SU-DHL-6 (cell line): ENCODE data around the gene POLH.

Experiments
- H2AFZ ChIP-seq: fragments of 200-600 bp; sonication (generic); 2 replicates; pipeline ENCODE4 v1.6.1; 2014; ENCODE audit warnings: low read depth, mild to moderate bottlenecking, moderate library complexity, mixed read lengths, antibody characterized with exemption, low read length; ENCODE audit not compliant: severe bottlenecking
- H3F3A ChIP-seq: fragments of 200-600 bp; shearing (Covaris generic); 2 replicates; pipeline ENCODE4 v1.6.0; 2016; ENCODE audit warnings: antibody characterized with exemption, mild to moderate bottlenecking; ENCODE audit not compliant: insufficient read depth
- H3K27ac ChIP-seq: fragments of 200-600 bp; sonication (generic); 2 replicates; pipeline ENCODE4 v1.5.1; 2016; ENCODE audit warnings: low read depth, mild to moderate bottlenecking, low read length, moderate library complexity, mixed read lengths
- H3K27me3 ChIP-seq: fragments of 200-600 bp; sonication (generic), shearing (Covaris generic); 2 replicates; pipeline ENCODE4 v1.6.0; 2014; ENCODE audit warnings: mild to moderate bottlenecking, low read length
- H3K36me3 ChIP-seq: fragments of 200-600 bp; sonication (generic); 2 replicates; pipeline ENCODE4 v1.6.1; 2014; ENCODE audit warnings: mild to moderate bottlenecking, low read length, mixed read lengths
- H3K4me2 ChIP-seq: fragments of 300-600, 200-600 bp; shearing (Covaris generic), sonication (generic); 2 replicates; pipeline ENCODE4 v1.6.0; 2014; ENCODE audit warnings: low read length, low read depth, mild to moderate bottlenecking; ENCODE audit not compliant: poor library complexity, severe bottlenecking
- H3K4me3 ChIP-seq: fragments of 200-600 bp; sonication (generic); 2 replicates; pipeline ENCODE4 v1.5.1; 2014; ENCODE audit warnings: antibody characterized with exemption, low read length, mild to moderate bottlenecking, mixed read lengths; ENCODE audit not compliant: insufficient read depth, poor library complexity, severe bottlenecking
- H3K79me2 ChIP-seq: fragments of 200-600 bp; sonication (generic); 2 replicates; pipeline ENCODE4 v1.6.1; 2014; ENCODE audit warnings: mild to moderate bottlenecking, low read length, moderate library complexity; ENCODE audit not compliant: insufficient read depth
- H3K9ac ChIP-seq: fragments of 200-600 bp; sonication (generic); 2 replicates; pipeline ENCODE4 v1.7.0; 2014; ENCODE audit warnings: mild to moderate bottlenecking, low read length
- H3K9me2 ChIP-seq: fragments of 200-600 bp; sonication (generic); replicated peaks from 2 replicates; pipeline ENCODE4 v1.6.1; 2014; ENCODE audit warnings: low read length; ENCODE audit not compliant: insufficient read depth
- H3K9me3 ChIP-seq: fragments of 200-600 bp; sonication (generic); 2 replicates; pipeline ENCODE4 v1.6.1; 2014; ENCODE audit warnings: low read length, mixed read lengths; ENCODE audit not compliant: insufficient read depth
- H4K20me1 ChIP-seq: fragments of 200-600 bp; sonication (generic); 2 replicates; pipeline ENCODE4 v1.6.1; 2014; ENCODE audit warnings: low read depth, mild to moderate bottlenecking, antibody characterized with exemption, low read length, moderate library complexity, mixed read lengths
- CTCF ChIP-seq: fragments of 200-600 bp; sonication (generic); IDR thresholded peaks from one replicate; pipeline ENCODE4 v1.5.1; 2017; ENCODE audit warnings: antibody characterized with exemption, mild to moderate bottlenecking, low read length, moderate library complexity; ENCODE audit not compliant: insufficient read depth, poor library complexity, severe bottlenecking
- EZH2phosphoT487 ChIP-seq: fragments of 200-600 bp; sonication (generic), shearing (Covaris generic); conservative IDR thresholded peaks from 2 replicates; pipeline ENCODE4 v1.6.1; 2018; ENCODE audit warnings: mild to moderate bottlenecking, antibody characterized with exemption, low read length, moderate library complexity, mixed read lengths

Gene POLH

GRCh38 chr6:43644940-43645612 is 69.1 kb downstream of the POLH start, which contains the start of gene RSPH9:
RSPH9 (plus strand) TSS chr6:43645036; CDS start chr6:43645099, 63 bp downstream.
- peaks cover 15% of the 10 kb centered on the region for H3K36me3 ChIP-seq
- no peaks in the 10 kb centered on the region for H3K9me3 ChIP-seq
- H3K27me3 ChIP-seq: no peaks in the 10 kb centered on the region
- H2AFZ ChIP-seq: no peak within 1 kb of the TSS
- H3F3A ChIP-seq: peaks cover 7% of the 10 kb centered on the region
- no peak within 1 kb of the TSS for H3K4me2 ChIP-seq
- H3K27ac ChIP-seq: no peak within 1 kb of the TSS
- no peaks in the 10 kb centered on the region for H3K9me2 ChIP-seq
- H3K79me2 ChIP-seq: peaks cover 18% of the 10 kb centered on the region
- H4K20me1 ChIP-seq: no peaks in the 10 kb centered on the region
- no peak within 1 kb of the TSS for H3K9ac ChIP-seq
- H3K4me3 ChIP-seq: no peak within 1 kb of the TSS
- TF ChIP-seq CTCF: no peak
- TF ChIP-seq EZH2phosphoT487: no peak

GRCh38 chr6:43645613-43645964 is 69.6 kb downstream of the POLH start:
- no peak overlapping the region for H3K9ac ChIP-seq
- no peaks in the 10 kb centered on the region for H4K20me1 ChIP-seq
- TF ChIP-seq CTCF (no peak), EZH2phosphoT487 (no peak)
- no peak overlapping the region for H3K4me2 ChIP-seq
- no peak overlapping the region for H3K27ac ChIP-seq
- no peaks in the 10 kb centered on the region for H3K9me3 ChIP-seq
- no peak overlapping the region for H2AFZ ChIP-seq
- H3K79me2 ChIP-seq: peaks cover 13% of the 10 kb centered on the region
- H3F3A ChIP-seq: peaks cover 7% of the 10 kb centered on the region
- no peak overlapping the region for H3K4me3 ChIP-seq
- no peaks in the 10 kb centered on the region for H3K27me3 ChIP-seq
- H3K9me2 ChIP-seq: no peaks in the 10 kb centered on the region
- H3K36me3 ChIP-seq: peaks cover 10% of the 10 kb centered on the region

- Histone ChIP-seq H3K79me2 (no peaks in the 10 kb centered on the region), H3K9me2 (no peaks in the 10 kb centered on the region), H3K27me3 (no peaks in the 10 kb centered on the region), H3K27ac (no peak overlapping the region), H3K36me3 (no peaks in the 10 kb centered on the region), H2AFZ (no peak overlapping the region), H3F3A (peaks cover 7% of the 10 kb centered on the region), H3K4me2 (no peak overlapping the region), H4K20me1 (no peaks in the 10 kb centered on the region), H3K4me3 (no peak overlapping the region), H3K9ac (no peak overlapping the region), H3K9me3 (no peaks in the 10 kb centered on the region)
- no peak for TF ChIP-seq CTCF
- TF ChIP-seq EZH2phosphoT487: no peak
Observed at GRCh38 chr6:43647613-43648012, 71.6 kb downstream of the POLH start.
